WTC11 (cell line): ENCODE data around the gene RAB1B. TPM values are rescaled to one million over a fixed set of nuclear protein-coding genes. Genes with fewer than 3 reads are reported as not detected.

Source experiments
- ATAC-seq: fragments of 200-7000 bp; cut with Tn5 transposase; 2 replicates; pipeline ENCODE4 v1.10.0; 2021; ENCODE audit warnings: mild to moderate bottlenecking, moderate library complexity
- CTCF ChIA-PET: fragments of 300-600 bp; sonication (Branson Sonifier 250); formaldehyde crosslinking; loops from one replicate; lab custom pipeline; 2021; ENCODE audit warnings: antibody characterized with exemption; lab: Charles Lee
- POLR2A ChIA-PET: fragments of 350-600 bp; sonication (Branson Sonifier 250); formaldehyde crosslinking; loops from one replicate; lab custom pipeline; 2021; ENCODE audit warnings: antibody characterized with exemption; lab: Charles Lee
- DNase-seq: peaks from one replicate; pipeline ENCODE4 v3.0.0; 2021; ENCODE audit warnings: low spot score
- H3K27ac Mint-ChIP-seq: 2 replicates; pipeline ENCODE4 v1.8.0; 2021; ENCODE audit warnings: mixed read lengths
- H3K27me3 Mint-ChIP-seq: 2 replicates; pipeline ENCODE4 v1.8.0; 2021; ENCODE audit warnings: low read depth, mild to moderate bottlenecking, moderate library complexity, mixed read lengths
- H3K36me3 Mint-ChIP-seq: 2 replicates; pipeline ENCODE4 v1.8.0; 2021; ENCODE audit warnings: mixed read lengths
- H3K4me1 Mint-ChIP-seq: 2 replicates; pipeline ENCODE4 v1.8.0; 2022; ENCODE audit warnings: mixed read lengths
- H3K4me3 Mint-ChIP-seq: 2 replicates; pipeline ENCODE4 v1.8.0; 2021; ENCODE audit warnings: mild to moderate bottlenecking, moderate library complexity, mixed read lengths
- H3K9me3 Mint-ChIP-seq: 2 replicates; pipeline ENCODE4 v1.8.0; 2021; ENCODE audit warnings: mixed read lengths
- FOXK1 ChIP-seq: sonication (generic); formaldehyde crosslinking; IDR thresholded peaks from 2 replicates; pipeline ENCODE4 v1.8.0; 2022; ENCODE audit warnings: mild to moderate bottlenecking, moderate library complexity, missing genetic modification reagents
- GABPB1 ChIP-seq: sonication (generic); formaldehyde crosslinking; IDR thresholded peaks from 2 replicates; pipeline ENCODE4 v1.8.1; 2023; ENCODE audit warnings: mild to moderate bottlenecking, missing genetic modification reagents
- MLX ChIP-seq: sonication (generic); formaldehyde crosslinking; IDR thresholded peaks from 2 replicates; pipeline ENCODE4 v1.8.1; 2023; ENCODE audit warnings: mild to moderate bottlenecking, missing genetic modification reagents, moderate library complexity
- NFE2L1 ChIP-seq: sonication (generic); formaldehyde crosslinking; IDR thresholded peaks from 2 replicates; pipeline ENCODE4 v1.8.1; 2023; ENCODE audit warnings: missing genetic modification reagents
- NR2C2 ChIP-seq: sonication (generic); formaldehyde crosslinking; IDR thresholded peaks from 2 replicates; pipeline ENCODE4 v1.8.0; 2022; ENCODE audit warnings: mild to moderate bottlenecking, missing genetic modification reagents
- NR3C1 ChIP-seq: sonication (generic); formaldehyde crosslinking; conservative IDR thresholded peaks from 2 replicates; pipeline ENCODE4 v1.8.1; 2023; ENCODE audit warnings: low read depth, mild to moderate bottlenecking, missing genetic modification reagents
- PREB ChIP-seq: sonication (generic); formaldehyde crosslinking; IDR thresholded peaks from 2 replicates; pipeline ENCODE4 v1.8.1; 2022; ENCODE audit warnings: mild to moderate bottlenecking, missing genetic modification reagents, moderate library complexity, borderline replicate concordance
- RELA ChIP-seq: sonication (generic); formaldehyde crosslinking; IDR thresholded peaks from 2 replicates; pipeline ENCODE4 v1.8.1; 2022; ENCODE audit warnings: missing genetic modification reagents, mild to moderate bottlenecking, borderline replicate concordance
- SP1 ChIP-seq: sonication (generic); formaldehyde crosslinking; conservative IDR thresholded peaks from 2 replicates; pipeline ENCODE4 v1.8.1; 2022; ENCODE audit warnings: missing genetic modification reagents
- TEAD1 ChIP-seq: sonication (generic); formaldehyde crosslinking; IDR thresholded peaks from 2 replicates; pipeline ENCODE4 v1.8.0; 2022; ENCODE audit warnings: mild to moderate bottlenecking, missing genetic modification reagents
- ZNF121 ChIP-seq: sonication (generic); formaldehyde crosslinking; IDR thresholded peaks from 2 replicates; pipeline ENCODE4 v1.8.0; 2023; ENCODE audit warnings: missing genetic modification reagents
- ZNF425 ChIP-seq: fragments of 250-450 bp; sonication (Bioruptor Pico); conservative IDR thresholded peaks from 2 replicates; pipeline ENCODE4 v1.9.0; 2021; ENCODE audit warnings: mild to moderate bottlenecking
- total RNA-seq: library from RNA; stranded (reverse); gene quantifications from 3 replicates; pipeline ENCODE4 v1.2.3, GENCODE V29; 2021
- TF ChIP-seq, protein P1 (sequence below): fragments of 250-450 bp; sonication (Bioruptor Pico); IDR thresholded peaks from 2 replicates; pipeline ENCODE4 v1.9.0; 2021; ENCODE audit warnings: mild to moderate bottlenecking, borderline replicate concordance
- TF ChIP-seq, protein P2 (sequence below): fragments of 200-600 bp; IDR thresholded peaks from 2 replicates; pipeline ENCODE4 v1.8.0; 2022; ENCODE audit warnings: antibody characterized with exemption
- TF ChIP-seq, protein P3 (sequence below): fragments of 250-450 bp; sonication (Bioruptor Pico); IDR thresholded peaks from 2 replicates; pipeline ENCODE4 v2.1.2; 2022; ENCODE audit warnings: mild to moderate bottlenecking, moderate library complexity
- TF ChIP-seq, protein P4 (sequence below): sonication (generic); formaldehyde crosslinking; IDR thresholded peaks from 2 replicates; pipeline ENCODE4 v1.8.0; 2022; ENCODE audit warnings: mild to moderate bottlenecking, missing genetic modification reagents

Gene RAB1B
- total RNA-seq, 1 experiment from 2014 or later = 125 TPM

DNA sequence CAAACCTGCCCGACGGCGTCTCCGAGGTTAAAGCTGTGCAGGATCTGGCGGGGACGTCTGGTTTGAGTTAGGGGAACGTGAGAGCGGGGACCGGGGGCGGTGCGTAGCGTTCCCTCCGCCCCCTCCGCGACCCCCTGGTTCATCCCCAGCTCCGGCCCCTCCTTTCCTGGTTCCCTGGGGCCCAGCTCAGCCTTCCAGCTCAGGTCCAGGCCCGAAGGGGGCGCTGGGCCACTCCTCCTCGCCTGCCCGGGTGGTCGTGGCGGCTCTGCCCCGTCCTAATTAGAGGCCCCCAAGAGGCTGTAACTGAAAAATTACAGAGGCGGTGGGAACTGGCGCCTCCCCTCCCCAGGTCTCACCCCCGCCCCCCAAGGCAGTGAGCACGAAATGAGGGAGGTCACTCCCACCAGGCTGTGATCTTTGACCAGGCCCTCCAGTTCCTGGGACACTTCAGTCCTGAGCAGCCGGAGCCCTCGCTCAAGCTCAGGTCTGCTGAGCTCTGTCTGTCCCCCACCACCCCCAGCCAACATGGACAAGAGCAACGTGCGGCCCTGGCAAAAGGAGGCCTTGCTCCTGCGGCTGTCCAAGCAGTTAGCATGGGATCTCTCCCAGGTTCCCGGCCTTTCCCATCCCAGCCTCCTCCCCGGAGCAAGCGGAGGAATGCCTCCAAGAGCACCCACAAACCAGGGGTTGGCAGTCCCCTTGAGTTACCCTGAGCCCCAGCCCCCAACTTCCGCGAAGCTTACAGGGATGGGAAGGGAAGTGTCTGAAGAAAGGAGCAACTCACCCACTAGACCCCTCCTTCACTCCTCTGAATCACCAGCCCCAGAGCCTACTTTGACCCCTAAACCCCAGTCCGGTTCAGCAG lies 45.1 kb downstream of the RAB1B start:
- Mint-ChIP-seq H3K9me3 (peaks cover under 1% of the 10 kb centered on the region), H3K36me3 (peaks cover 2% of the 10 kb centered on the region; the same call in 1 of the 2 replicates), H3K4me3 (peak overlapping the region; percentile 87), H3K4me1 (peaks cover 25% of the 10 kb centered on the region), H3K27ac (peak overlapping the region; percentile 96), H3K27me3 (peaks cover 5% of the 10 kb centered on the region; the same call in 1 of the 2 replicates)
- TF ChIP-seq ZNF121 (CRISPR knock-in tag) = 0 out of 2 replicates have a peak, but pooled peaks have one; percentile 13
- TF ChIP-seq GABPB1 = 0 out of 2 replicates have a peak, but pooled peaks have one; percentile 17
- TF ChIP-seq SP1 (CRISPR knock-in tag) = peak; percentile 55; the same call in 1 of the 2 replicates
- no peak for TF ChIP-seq PREB (CRISPR knock-in tag)
- ChIA-PET POLR2A (interaction anchor here (0.6 to 2.8 kb wide), 15 partner anchors 9 to 487 kb away, joined by 3 to 20 read pairs (median 6); partner anchors contain the start of genes BRMS1, NPAS4, RIN1 and SLC29A2), CTCF (interaction anchor here (0.7 to 5.8 kb wide), 40 partner anchors 9 to 607 kb away, joined by 3 to 319 read pairs (median 10); partner anchors contain the start of genes B4GAT1, BRMS1, DPP3 and FIBP)
- ATAC-seq = peak; percentile 6
- DNase-seq = peak; percentile 78

GRCh38 chr11:66314186-66314501 lies 45.7 kb downstream of the RAB1B start:
- DNase-seq (no peak), ATAC-seq (no peak)
- peaks cover 30% of the 10 kb centered on the region for H3K4me1 Mint-ChIP-seq
- ChIA-PET POLR2A (interaction anchor here (1.3 to 2.3 kb wide), 3 partner anchors 13 to 57 kb away, joined by 5 to 20 read pairs (median 12); partner anchors contain the start of genes RIN1 and SLC29A2), CTCF (interaction anchor here (1.9 to 5.8 kb wide), 11 partner anchors 8 to 364 kb away, joined by 7 to 319 read pairs (median 45); partner anchors contain the start of genes B4GAT1, BRMS1, RBM4B and RIN1)
- peak overlapping the region; percentile 87 for H3K4me3 Mint-ChIP-seq
- H3K9me3 Mint-ChIP-seq = peaks cover 6% of the 10 kb centered on the region
- peaks cover 8% of the 10 kb centered on the region for H3K36me3 Mint-ChIP-seq
- H3K27me3 Mint-ChIP-seq = peaks cover 10% of the 10 kb centered on the region
- 0 out of 2 replicates have a peak overlapping the region, but pooled peaks have one; percentile 63 for H3K27ac Mint-ChIP-seq
- TF ChIP-seq TEAD1 (no peak), NFE2L1 (no peak), ZNF425 (no peak), FOXK1 (no peak), NR3C1 (CRISPR knock-in tag) (no peak), NR2C2 (CRISPR knock-in tag) (no peak), MLX (CRISPR knock-in tag) (no peak), PREB (CRISPR knock-in tag) (no peak), RELA (CRISPR knock-in tag) (no peak)
- TF ChIP-seq, protein P1, sequence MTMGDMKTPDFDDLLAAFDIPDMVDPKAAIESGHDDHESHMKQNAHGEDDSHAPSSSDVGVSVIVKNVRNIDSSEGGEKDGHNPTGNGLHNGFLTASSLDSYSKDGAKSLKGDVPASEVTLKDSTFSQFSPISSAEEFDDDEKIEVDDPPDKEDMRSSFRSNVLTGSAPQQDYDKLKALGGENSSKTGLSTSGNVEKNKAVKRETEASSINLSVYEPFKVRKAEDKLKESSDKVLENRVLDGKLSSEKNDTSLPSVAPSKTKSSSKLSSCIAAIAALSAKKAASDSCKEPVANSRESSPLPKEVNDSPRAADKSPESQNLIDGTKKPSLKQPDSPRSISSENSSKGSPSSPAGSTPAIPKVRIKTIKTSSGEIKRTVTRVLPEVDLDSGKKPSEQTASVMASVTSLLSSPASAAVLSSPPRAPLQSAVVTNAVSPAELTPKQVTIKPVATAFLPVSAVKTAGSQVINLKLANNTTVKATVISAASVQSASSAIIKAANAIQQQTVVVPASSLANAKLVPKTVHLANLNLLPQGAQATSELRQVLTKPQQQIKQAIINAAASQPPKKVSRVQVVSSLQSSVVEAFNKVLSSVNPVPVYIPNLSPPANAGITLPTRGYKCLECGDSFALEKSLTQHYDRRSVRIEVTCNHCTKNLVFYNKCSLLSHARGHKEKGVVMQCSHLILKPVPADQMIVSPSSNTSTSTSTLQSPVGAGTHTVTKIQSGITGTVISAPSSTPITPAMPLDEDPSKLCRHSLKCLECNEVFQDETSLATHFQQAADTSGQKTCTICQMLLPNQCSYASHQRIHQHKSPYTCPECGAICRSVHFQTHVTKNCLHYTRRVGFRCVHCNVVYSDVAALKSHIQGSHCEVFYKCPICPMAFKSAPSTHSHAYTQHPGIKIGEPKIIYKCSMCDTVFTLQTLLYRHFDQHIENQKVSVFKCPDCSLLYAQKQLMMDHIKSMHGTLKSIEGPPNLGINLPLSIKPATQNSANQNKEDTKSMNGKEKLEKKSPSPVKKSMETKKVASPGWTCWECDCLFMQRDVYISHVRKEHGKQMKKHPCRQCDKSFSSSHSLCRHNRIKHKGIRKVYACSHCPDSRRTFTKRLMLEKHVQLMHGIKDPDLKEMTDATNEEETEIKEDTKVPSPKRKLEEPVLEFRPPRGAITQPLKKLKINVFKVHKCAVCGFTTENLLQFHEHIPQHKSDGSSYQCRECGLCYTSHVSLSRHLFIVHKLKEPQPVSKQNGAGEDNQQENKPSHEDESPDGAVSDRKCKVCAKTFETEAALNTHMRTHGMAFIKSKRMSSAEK = no peak
- TF ChIP-seq, protein P2, sequence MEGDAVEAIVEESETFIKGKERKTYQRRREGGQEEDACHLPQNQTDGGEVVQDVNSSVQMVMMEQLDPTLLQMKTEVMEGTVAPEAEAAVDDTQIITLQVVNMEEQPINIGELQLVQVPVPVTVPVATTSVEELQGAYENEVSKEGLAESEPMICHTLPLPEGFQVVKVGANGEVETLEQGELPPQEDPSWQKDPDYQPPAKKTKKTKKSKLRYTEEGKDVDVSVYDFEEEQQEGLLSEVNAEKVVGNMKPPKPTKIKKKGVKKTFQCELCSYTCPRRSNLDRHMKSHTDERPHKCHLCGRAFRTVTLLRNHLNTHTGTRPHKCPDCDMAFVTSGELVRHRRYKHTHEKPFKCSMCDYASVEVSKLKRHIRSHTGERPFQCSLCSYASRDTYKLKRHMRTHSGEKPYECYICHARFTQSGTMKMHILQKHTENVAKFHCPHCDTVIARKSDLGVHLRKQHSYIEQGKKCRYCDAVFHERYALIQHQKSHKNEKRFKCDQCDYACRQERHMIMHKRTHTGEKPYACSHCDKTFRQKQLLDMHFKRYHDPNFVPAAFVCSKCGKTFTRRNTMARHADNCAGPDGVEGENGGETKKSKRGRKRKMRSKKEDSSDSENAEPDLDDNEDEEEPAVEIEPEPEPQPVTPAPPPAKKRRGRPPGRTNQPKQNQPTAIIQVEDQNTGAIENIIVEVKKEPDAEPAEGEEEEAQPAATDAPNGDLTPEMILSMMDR = no peak
- TF ChIP-seq, protein P3, sequence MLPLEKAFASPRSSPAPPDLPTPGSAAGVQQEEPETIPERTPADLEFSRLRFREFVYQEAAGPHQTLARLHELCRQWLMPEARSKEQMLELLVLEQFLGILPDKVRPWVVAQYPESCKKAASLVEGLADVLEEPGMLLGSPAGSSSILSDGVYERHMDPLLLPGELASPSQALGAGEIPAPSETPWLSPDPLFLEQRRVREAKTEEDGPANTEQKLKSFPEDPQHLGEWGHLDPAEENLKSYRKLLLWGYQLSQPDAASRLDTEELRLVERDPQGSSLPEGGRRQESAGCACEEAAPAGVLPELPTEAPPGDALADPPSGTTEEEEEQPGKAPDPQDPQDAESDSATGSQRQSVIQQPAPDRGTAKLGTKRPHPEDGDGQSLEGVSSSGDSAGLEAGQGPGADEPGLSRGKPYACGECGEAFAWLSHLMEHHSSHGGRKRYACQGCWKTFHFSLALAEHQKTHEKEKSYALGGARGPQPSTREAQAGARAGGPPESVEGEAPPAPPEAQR (CRISPR knock-in tag) = no peak
- TF ChIP-seq, protein P4, sequence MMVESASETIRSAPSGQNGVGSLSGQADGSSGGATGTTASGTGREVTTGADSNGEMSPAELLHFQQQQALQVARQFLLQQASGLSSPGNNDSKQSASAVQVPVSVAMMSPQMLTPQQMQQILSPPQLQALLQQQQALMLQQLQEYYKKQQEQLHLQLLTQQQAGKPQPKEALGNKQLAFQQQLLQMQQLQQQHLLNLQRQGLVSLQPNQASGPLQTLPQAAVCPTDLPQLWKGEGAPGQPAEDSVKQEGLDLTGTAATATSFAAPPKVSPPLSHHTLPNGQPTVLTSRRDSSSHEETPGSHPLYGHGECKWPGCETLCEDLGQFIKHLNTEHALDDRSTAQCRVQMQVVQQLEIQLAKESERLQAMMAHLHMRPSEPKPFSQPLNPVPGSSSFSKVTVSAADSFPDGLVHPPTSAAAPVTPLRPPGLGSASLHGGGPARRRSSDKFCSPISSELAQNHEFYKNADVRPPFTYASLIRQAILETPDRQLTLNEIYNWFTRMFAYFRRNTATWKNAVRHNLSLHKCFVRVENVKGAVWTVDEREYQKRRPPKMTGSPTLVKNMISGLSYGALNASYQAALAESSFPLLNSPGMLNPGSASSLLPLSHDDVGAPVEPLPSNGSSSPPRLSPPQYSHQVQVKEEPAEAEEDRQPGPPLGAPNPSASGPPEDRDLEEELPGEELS (CRISPR knock-in tag) = no peak
